CD4-positive, alpha-beta T cell (primary cell): ENCODE data around the gene COL20A1. TPM values are rescaled to one million over a fixed set of nuclear protein-coding genes. Genes with fewer than 3 reads are reported as not detected.

Experiments used
- ATAC-seq: fragments of 200-7000 bp; cut with Tn5 transposase; one replicate; pipeline ENCODE4 v1.10.0; 2022; ENCODE audit warnings: mild to moderate bottlenecking; ENCODE audit not compliant: poor library complexity
- CTCF ChIA-PET: fragments of 350-600 bp; sonication (Branson Sonifier 250); formaldehyde crosslinking; loops from one replicate; lab custom pipeline; 2021; ENCODE audit warnings: antibody characterized with exemption, inconsistent platforms; lab: Charles Lee
- POLR2A ChIA-PET: fragments of 350-600 bp; sonication (Branson Sonifier 250); formaldehyde crosslinking; loops from one replicate; lab custom pipeline; 2021; ENCODE audit warnings: antibody characterized with exemption, inconsistent platforms; lab: Charles Lee
- DNase-seq, 14 experiments: peaks; one replicate each; pipeline ENCODE4 v3.0.0-alpha.2; 2013 to 2020; ENCODE audit warnings: mixed read lengths in 2 of 14
- H3K27ac ChIP-seq, 2 donors: one replicate each; pipeline versions ENCODE4 v1.5.1 to v1.7.0; 2013; ENCODE audit warnings: low read length in 2 of 2, low read depth in 1 of 2, mild to moderate bottlenecking in 1 of 2
- H3K27me3 ChIP-seq, 2 experiments: 1 replicate in 1 of 2; 2 replicates in 1 of 2; pipeline versions ENCODE4 v1.6.1 to v1.7.0; 2013; ENCODE audit warnings: low read length in 2 of 2, control low read depth in 1 of 2, mild to moderate bottlenecking in 1 of 2, moderate library complexity in 1 of 2; ENCODE audit not compliant: insufficient read depth in 2 of 2, control insufficient read depth in 1 of 2
- H3K36me3 ChIP-seq: one replicate; pipeline ENCODE4 v1.6.1; 2013; ENCODE audit warnings: low read length, control low read depth; ENCODE audit not compliant: insufficient read depth
- H3K4me1 ChIP-seq: one replicate; pipeline ENCODE4 v1.6.1; 2013; ENCODE audit warnings: low read length, control low read depth; ENCODE audit not compliant: insufficient read depth
- H3K4me3 ChIP-seq: one replicate; pipeline ENCODE4 v1.5.1; 2013; ENCODE audit warnings: mild to moderate bottlenecking, low read length, moderate library complexity
- H3K9me3 ChIP-seq, 2 experiments: 1 replicate in 1 of 2; 2 replicates in 1 of 2; pipeline versions ENCODE4 v1.6.1 to v1.7.0; 2013; ENCODE audit warnings: low read length in 2 of 2, mild to moderate bottlenecking in 2 of 2, control low read depth in 1 of 2, moderate library complexity in 1 of 2; ENCODE audit not compliant: control insufficient read depth in 1 of 2, insufficient read depth in 1 of 2
- H3K27ac Mint-ChIP-seq: one replicate; pipeline ENCODE4 v1.8.0; 2020; ENCODE audit warnings: mixed read lengths
- H3K27me3 Mint-ChIP-seq: one replicate; pipeline ENCODE4 v1.8.0; 2021; ENCODE audit warnings: mixed read lengths
- H3K36me3 Mint-ChIP-seq: one replicate; pipeline ENCODE4 v1.8.0; 2021; ENCODE audit warnings: low read depth, mixed read lengths
- H3K4me1 Mint-ChIP-seq: one replicate; pipeline ENCODE4 v1.8.0; 2021; ENCODE audit warnings: low read depth, mixed read lengths
- H3K4me3 Mint-ChIP-seq: one replicate; pipeline ENCODE4 v1.8.0; 2020; ENCODE audit warnings: mild to moderate bottlenecking, mixed read lengths
- H3K9me3 Mint-ChIP-seq: one replicate; pipeline ENCODE4 v1.8.0; 2020; ENCODE audit warnings: mixed read lengths
- CTCF ChIP-seq: fragments of 200-600 bp; IDR thresholded peaks from one replicate; pipeline ENCODE4 v1.8.0; 2022; ENCODE audit warnings: antibody characterized with exemption, mild to moderate bottlenecking
- intact Hi-C, 2 experiments: fragments of 100-400 bp; cut with DNase I in 1 of 2; cut with micrococcal nuclease in 1 of 2; formaldehyde crosslinking; loops; one replicate each; pipeline versions ENCODE4 v1.15.1 to v1.9.0; 2023 to 2025; cut with DNase I, micrococcal nuclease
- total RNA-seq, 174 experiments: library from RNA in 2 of 174; stranded (reverse) in 2 of 174; gene quantifications; one replicate each; pipeline ENCODE4 v1.2.3 and lab custom pipeline; 2021 to 2026

COL20A1 gene
- total RNA-seq, 2 experiments from 2014 or later, result 0.03 TPM; not detected in 1

- peaks cover 8 to 71% of the 10 kb centered on the region in 2 experiments for H3K9me3 ChIP-seq
- no peak for ATAC-seq
- Mint-ChIP-seq H3K27ac (no peak overlapping the region), H3K36me3 (no peaks in the 10 kb centered on the region), H3K27me3 (peaks cover 19% of the 10 kb centered on the region), H3K4me3 (no peak overlapping the region), H3K4me1 (peaks cover 4% of the 10 kb centered on the region), H3K9me3 (peaks cover 8% of the 10 kb centered on the region)
- no peak for DNase-seq
- CTCF ChIA-PET, result no interaction called here
- peaks cover 18% of the 10 kb centered on the region for H3K4me1 ChIP-seq
- no peaks in the 10 kb centered on the region for H3K36me3 ChIP-seq
- H3K4me3 ChIP-seq, result no peak overlapping the region
- H3K27ac ChIP-seq, result no peak overlapping the region
- POLR2A ChIA-PET, result no interaction called here
- peaks cover 0 to 2% of the 10 kb centered on the region in 2 experiments for H3K27me3 ChIP-seq
- intact Hi-C loops, result no loop called here
- TF ChIP-seq CTCF, result no peak
Measured at GRCh38 chr20:63330084-63330760, 37.2 kb downstream of the COL20A1 start.

GRCh38 chr20:63330940-63331339, 38.0 kb downstream of the COL20A1 start:
- Mint-ChIP-seq H3K4me1 (peaks cover 4% of the 10 kb centered on the region), H3K4me3 (no peak overlapping the region), H3K9me3 (peaks cover 8% of the 10 kb centered on the region), H3K36me3 (no peaks in the 10 kb centered on the region), H3K27me3 (peaks cover 25% of the 10 kb centered on the region), H3K27ac (no peak overlapping the region)
- peaks cover 11% of the 10 kb centered on the region for H3K4me1 ChIP-seq
- peaks cover 0 to 2% of the 10 kb centered on the region in 2 experiments for H3K27me3 ChIP-seq
- no peak for DNase-seq
- peaks cover 8 to 73% of the 10 kb centered on the region in 2 experiments for H3K9me3 ChIP-seq
- H3K4me3 ChIP-seq, result no peak overlapping the region
- CTCF ChIA-PET, result no interaction called here
- POLR2A ChIA-PET, result no interaction called here
- ATAC-seq, result no peak
- H3K27ac ChIP-seq, result no peak overlapping the region
- H3K36me3 ChIP-seq, result no peaks in the 10 kb centered on the region
- intact Hi-C loops, result no loop called here
- no peak for TF ChIP-seq CTCF

- DNase-seq, result no peak
- TF ChIP-seq CTCF, result no peak
- H3K4me3 Mint-ChIP-seq, result no peak overlapping the region
- Histone ChIP-seq H3K9me3 (peaks cover 8 to 67% of the 10 kb centered on the region in 2 experiments), H3K27ac (no peak overlapping the region), H3K4me3 (no peak overlapping the region), H3K27me3 (peaks cover 0 to 6% of the 10 kb centered on the region in 2 experiments), H3K36me3 (no peaks in the 10 kb centered on the region), H3K4me1 (peaks cover 2% of the 10 kb centered on the region)
- H3K27ac Mint-ChIP-seq, result no peak overlapping the region
- POLR2A ChIA-PET, result no interaction called here
- peaks cover 8% of the 10 kb centered on the region for H3K9me3 Mint-ChIP-seq
- H3K36me3 Mint-ChIP-seq, result no peaks in the 10 kb centered on the region
- intact Hi-C loops, result no loop called here
- no peak for ATAC-seq
- CTCF ChIA-PET, result no interaction called here
- H3K27me3 Mint-ChIP-seq, result peaks cover 31% of the 10 kb centered on the region
- H3K4me1 Mint-ChIP-seq, result peaks cover 4% of the 10 kb centered on the region
Measured at GRCh38 chr20:63331741-63332400, 38.9 kb downstream of the COL20A1 start.
